Neuronal stem cell (in vitro differentiated cells): ENCODE results near the gene YLPM1.

Experiments
- DNase-seq: peaks from one replicate; pipeline ENCODE4 v3.0.0-alpha.2; 2013; ENCODE audit warnings: low spot score
- H2AFZ ChIP-seq: one replicate; pipeline ENCODE4 v1.6.1; 2013; ENCODE audit warnings: mild to moderate bottlenecking, low read length, inconsistent platforms
- H2AK5ac ChIP-seq: 2 replicates; pipeline ENCODE4 v1.6.1; 2013; ENCODE audit warnings: low read depth, mild to moderate bottlenecking, inconsistent platforms, low read length, moderate library complexity, mixed read lengths
- H2BK120ac ChIP-seq: 2 replicates; pipeline ENCODE4 v1.6.1; 2013; ENCODE audit warnings: low read depth, mild to moderate bottlenecking, inconsistent platforms, low read length, moderate library complexity, mixed read lengths
- H2BK12ac ChIP-seq: one replicate; pipeline ENCODE4 v1.6.1; 2013; ENCODE audit warnings: low read length, inconsistent platforms
- H2BK15ac ChIP-seq: 2 replicates; pipeline ENCODE4 v1.6.1; 2013; ENCODE audit warnings: mild to moderate bottlenecking, low read length, inconsistent platforms, mixed read lengths
- H2BK5ac ChIP-seq: one replicate; pipeline ENCODE4 v1.6.1; 2013; ENCODE audit warnings: inconsistent platforms, mild to moderate bottlenecking, low read length, moderate library complexity
- H3K14ac ChIP-seq: one replicate; pipeline ENCODE4 v1.6.1; 2013; ENCODE audit warnings: low read length, inconsistent platforms
- H3K18ac ChIP-seq: 2 replicates; pipeline ENCODE4 v1.6.1; 2013; ENCODE audit warnings: low read length, inconsistent platforms
- H3K23ac ChIP-seq: 2 replicates; pipeline ENCODE4 v1.6.1; 2013; ENCODE audit warnings: low read depth, mild to moderate bottlenecking, mixed read lengths, low read length, inconsistent platforms; ENCODE audit not compliant: poor library complexity
- H3K27ac ChIP-seq: replicated peaks from 3 replicates; pipeline ENCODE4 v1.5.1; 2013; ENCODE audit warnings: low read length, inconsistent platforms
- H3K27me3 ChIP-seq, 3 experiments: 2 replicates each; pipeline ENCODE4 v1.6.1; 2013; ENCODE audit warnings: low read length in 3 of 3, mild to moderate bottlenecking in 2 of 3, inconsistent platforms in 1 of 3, low read depth in 1 of 3, mixed read lengths in 1 of 3, moderate library complexity in 1 of 3; ENCODE audit not compliant: control insufficient read depth in 3 of 3, insufficient read depth in 3 of 3
- H3K36me3 ChIP-seq, 2 donors: replicated peaks in 1 of 2; 2 replicates each; pipeline ENCODE4 v1.6.1; 2013; ENCODE audit warnings: low read length in 2 of 2; ENCODE audit not compliant: control insufficient read depth in 2 of 2, insufficient read depth in 2 of 2
- H3K4ac ChIP-seq: 2 replicates; pipeline ENCODE4 v1.6.1; 2013; ENCODE audit warnings: inconsistent platforms, mild to moderate bottlenecking, low read length, moderate library complexity
- H3K4me1 ChIP-seq, 2 donors: 1 replicate in 1 of 2; 2 replicates in 1 of 2; pipeline ENCODE4 v1.6.1; 2013; ENCODE audit warnings: low read length in 2 of 2, low read depth in 1 of 2; ENCODE audit not compliant: control insufficient read depth in 2 of 2, insufficient read depth in 1 of 2
- H3K4me2 ChIP-seq: one replicate; pipeline ENCODE4 v1.6.1; 2013; ENCODE audit warnings: mild to moderate bottlenecking, low read length, inconsistent platforms; ENCODE audit not compliant: insufficient read depth, poor library complexity, severe bottlenecking
- H3K4me3 ChIP-seq, 2 donors: 2 replicates each; pipeline ENCODE4 v1.5.1; 2013; ENCODE audit warnings: low read length in 2 of 2, mild to moderate bottlenecking in 2 of 2, inconsistent platforms in 1 of 2, moderate library complexity in 1 of 2
- H3K79me1 ChIP-seq: one replicate; pipeline ENCODE4 v1.6.1; 2013; ENCODE audit warnings: low read depth, mild to moderate bottlenecking, inconsistent platforms, low read length, moderate library complexity
- H3K9ac ChIP-seq: one replicate; pipeline ENCODE4 v1.6.1; 2013; ENCODE audit warnings: mild to moderate bottlenecking, low read depth, low read length, inconsistent platforms; ENCODE audit not compliant: poor library complexity
- H3K9me3 ChIP-seq, 2 donors: replicated peaks in 1 of 2; 2 replicates each; pipeline versions ENCODE3 to v1.6.1; 2013; ENCODE audit warnings: low read length in 2 of 2, mild to moderate bottlenecking in 2 of 2, inconsistent platforms in 1 of 2, low read depth in 1 of 2, mixed read lengths in 1 of 2, moderate library complexity in 1 of 2; ENCODE audit not compliant: control insufficient read depth in 2 of 2, insufficient read depth in 1 of 2
- H4K8ac ChIP-seq: one replicate; pipeline ENCODE4 v1.6.1; 2013; ENCODE audit warnings: low read depth, mild to moderate bottlenecking, inconsistent platforms, low read length, moderate library complexity
- H4K91ac ChIP-seq: one replicate; pipeline ENCODE4 v1.6.1; 2013; ENCODE audit warnings: low read length, low read depth, mild to moderate bottlenecking, inconsistent platforms; ENCODE audit not compliant: poor library complexity
- WGBS, 2 donors: extraction: QIAGEN DNeasy Blood & Tissue Kit; methylation state at CpG; one replicate each; pipeline ENCODE4 v1.1.7; 2013; ENCODE audit warnings: missing lambda C conversion rate in 2 of 2, mixed read lengths in 1 of 2; ENCODE audit not compliant: insufficient read length in 2 of 2, insufficient replicate concordance in 1 of 2; ENCODE audit errors: extremely low coverage in 2 of 2; 5-methylcytosine and 5-hydroxymethylcytosine counted together

Gene YLPM1

DNA sequence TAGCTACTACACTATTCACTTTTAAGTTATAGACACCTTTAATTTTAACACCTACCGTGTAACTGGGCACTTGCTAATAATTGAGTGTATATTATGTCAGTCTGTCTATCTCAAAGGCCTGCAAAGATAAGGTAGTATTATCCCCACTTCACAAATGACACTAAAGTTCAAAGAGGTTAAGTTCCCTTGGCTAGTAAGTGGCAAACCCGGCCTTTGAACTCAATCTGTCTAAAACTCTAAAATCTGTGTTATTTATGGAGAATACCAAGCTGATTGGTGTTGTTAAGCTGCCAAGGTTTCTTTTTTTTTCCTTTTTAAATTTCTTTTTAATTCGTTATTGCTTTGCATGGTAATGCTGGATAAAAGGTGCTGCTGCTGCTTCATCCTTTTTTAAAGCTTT, 37.7 kb downstream of the YLPM1 start:
- peaks cover 31 to 94% of the 10 kb centered on the region in 2 donors for H3K36me3 ChIP-seq
- no peak overlapping the region for H4K91ac ChIP-seq
- no peak overlapping the region for H4K8ac ChIP-seq
- H3K14ac ChIP-seq = no peak overlapping the region
- H3K9ac ChIP-seq = no peak overlapping the region
- H3K23ac ChIP-seq = no peak overlapping the region
- no peak overlapping the region for H2BK15ac ChIP-seq
- no peak overlapping the region for H3K4me2 ChIP-seq
- no peak for DNase-seq
- H3K9me3 ChIP-seq = no peaks in the 10 kb centered on the region
- no CpG with 5 or more reads among the region's 3 CpGs for WGBS, 2 donors
- no peak overlapping the region for H3K4ac ChIP-seq
- no peaks in the 10 kb centered on the region for H3K4me1 ChIP-seq
- H2BK12ac ChIP-seq = no peak overlapping the region
- no peak overlapping the region for H2BK120ac ChIP-seq
- no peak overlapping the region for H2BK5ac ChIP-seq
- peaks cover 3% of the 10 kb centered on the region for H3K79me1 ChIP-seq
- no peak overlapping the region for H3K4me3 ChIP-seq
- H2AK5ac ChIP-seq = no peak overlapping the region
- H3K27me3 ChIP-seq = no peaks in the 10 kb centered on the region
- H3K27ac ChIP-seq = no peak overlapping the region
- H2AFZ ChIP-seq = no peak overlapping the region
- H3K18ac ChIP-seq = no peak overlapping the region

- Histone ChIP-seq H3K27ac (no peak overlapping the region), H3K4me2 (no peak overlapping the region), H2AK5ac (no peak overlapping the region), H3K14ac (no peak overlapping the region), H3K36me3 (peaks cover 27 to 93% of the 10 kb centered on the region in 2 donors), H3K27me3 (no peaks in the 10 kb centered on the region), H2BK120ac (no peak overlapping the region), H3K18ac (no peak overlapping the region), H3K4ac (no peak overlapping the region), H2AFZ (no peak overlapping the region), H4K8ac (no peak overlapping the region), H3K79me1 (no peaks in the 10 kb centered on the region), H2BK15ac (no peak overlapping the region), H2BK5ac (no peak overlapping the region), H3K4me1 (no peaks in the 10 kb centered on the region), H3K9me3 (no peaks in the 10 kb centered on the region), H2BK12ac (no peak overlapping the region), H3K9ac (no peak overlapping the region), H3K23ac (no peak overlapping the region), H4K91ac (no peak overlapping the region), H3K4me3 (no peak overlapping the region)
- no peak for DNase-seq
- WGBS, 2 donors = no CpG with 5 or more reads among the region's 3 CpGs
These were observed 38.3 kb downstream of the YLPM1 start for GRCh38 chr14:74801396-74801795.

DNA sequence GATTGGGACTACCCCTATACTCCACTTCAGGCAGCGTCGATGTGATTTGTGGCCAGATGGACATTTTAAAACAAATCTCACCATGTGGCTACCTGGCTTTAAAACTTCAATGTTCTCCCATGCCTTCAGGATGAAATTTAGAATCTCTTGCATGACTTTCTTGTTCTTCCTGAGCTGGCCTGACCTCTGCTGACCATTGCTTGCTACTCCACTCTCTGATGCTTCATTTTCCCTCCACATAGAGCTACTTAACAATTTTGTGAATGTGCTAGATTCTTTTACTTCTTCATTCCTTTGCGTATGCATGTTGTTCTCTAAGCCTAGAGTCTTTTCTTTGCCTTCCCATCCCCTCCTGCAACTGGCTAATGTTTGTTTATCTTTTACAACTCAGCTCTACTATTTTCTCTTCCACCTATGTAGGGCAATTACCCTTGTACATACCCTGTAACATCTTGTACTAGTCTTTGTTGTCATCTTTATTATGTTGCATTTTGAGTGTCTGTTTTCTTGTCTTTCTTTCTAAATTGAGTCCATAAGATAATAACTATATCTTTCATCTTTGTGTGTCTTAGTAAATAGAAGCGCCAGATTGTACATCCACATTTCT, 41.2 kb downstream of the YLPM1 start:
- Histone ChIP-seq H3K79me1 (no peaks in the 10 kb centered on the region), H2AFZ (no peak overlapping the region), H4K8ac (no peak overlapping the region), H3K18ac (no peak overlapping the region), H3K9ac (no peak overlapping the region), H2BK15ac (no peak overlapping the region), H3K23ac (no peak overlapping the region), H3K4ac (no peak overlapping the region), H3K36me3 (peaks cover 15 to 90% of the 10 kb centered on the region in 2 donors), H2BK12ac (no peak overlapping the region), H3K27ac (no peak overlapping the region), H3K4me1 (no peaks in the 10 kb centered on the region), H2BK120ac (no peak overlapping the region), H4K91ac (no peak overlapping the region), H2BK5ac (no peak overlapping the region), H3K4me3 (no peak overlapping the region), H3K14ac (no peak overlapping the region), H2AK5ac (no peak overlapping the region), H3K9me3 (peaks cover 0 to 1% of the 10 kb centered on the region in 2 donors), H3K27me3 (no peaks in the 10 kb centered on the region), H3K4me2 (no peak overlapping the region)
- WGBS, 2 donors = no CpG with 5 or more reads among the region's 4 CpGs
- peak; percentile 2 for DNase-seq

DNA sequence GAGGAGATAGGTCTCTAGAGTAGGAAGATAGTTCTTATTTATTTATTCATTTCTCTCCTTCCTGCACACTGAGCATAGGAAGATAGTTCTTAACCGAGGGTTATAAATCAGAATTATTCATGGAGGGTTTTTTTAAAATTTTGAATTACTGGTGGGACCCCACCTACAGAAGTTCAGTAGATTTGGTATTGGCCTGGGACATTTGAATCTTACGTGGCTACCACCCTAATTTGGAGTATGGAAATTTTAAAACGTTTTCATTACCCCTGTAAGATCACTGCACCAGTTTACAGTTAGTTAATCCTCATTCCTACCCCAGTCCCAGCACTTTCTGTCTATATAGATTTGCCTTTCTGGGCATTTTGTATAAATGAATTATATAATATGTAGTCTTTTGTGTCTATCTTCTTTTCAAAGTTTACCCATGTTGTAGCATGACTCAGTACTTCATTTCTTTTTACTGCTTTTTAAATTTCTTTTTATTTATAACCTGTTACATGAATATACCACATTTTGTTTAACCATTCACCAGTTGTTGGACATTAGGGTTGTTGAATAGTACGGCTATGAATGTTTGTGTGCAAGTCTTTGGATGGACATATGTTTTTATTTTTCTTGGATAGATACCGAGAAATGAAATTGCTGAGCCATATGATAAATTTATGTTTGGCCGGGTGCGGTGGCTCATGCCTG, 44.9 kb downstream of the YLPM1 start:
- Histone ChIP-seq H4K91ac (no peak overlapping the region), H3K27ac (no peak overlapping the region), H3K9me3 (peaks cover 0 to 4% of the 10 kb centered on the region in 2 donors), H3K27me3 (no peaks in the 10 kb centered on the region), H3K14ac (no peak overlapping the region), H3K4me1 (no peaks in the 10 kb centered on the region), H3K36me3 (peaks cover 19 to 94% of the 10 kb centered on the region in 2 donors), H3K79me1 (no peaks in the 10 kb centered on the region), H2BK15ac (no peak overlapping the region), H3K9ac (no peak overlapping the region), H2BK120ac (no peak overlapping the region), H2BK12ac (no peak overlapping the region), H2BK5ac (no peak overlapping the region), H3K4me3 (no peak overlapping the region), H3K4me2 (no peak overlapping the region), H2AK5ac (no peak overlapping the region), H2AFZ (no peak overlapping the region), H3K23ac (no peak overlapping the region), H4K8ac (no peak overlapping the region), H3K18ac (no peak overlapping the region), H3K4ac (no peak overlapping the region)
- no peak for DNase-seq
- no CpG with 5 or more reads among the region's 7 CpGs for WGBS, 2 donors
